ENCODE data around the gene COLGALT1.

The COLGALT1 gene

GRCh38 chr19:17624314-17624991, 69.0 kb downstream of the COLGALT1 start:
- DNase-seq (ENCODE audit: low read depth) = no peak
- TF ChIP-seq CTCF (IDR thresholded peaks at IDR 0.05; ENCODE audit: control insufficient read depth, insufficient read depth, low read depth, low read length, missing control alignments) = no peak
- H3K4me3 ChIP-seq (ENCODE audit: control insufficient read depth, low read depth, low read length) = no peak overlapping the region

DNA sequence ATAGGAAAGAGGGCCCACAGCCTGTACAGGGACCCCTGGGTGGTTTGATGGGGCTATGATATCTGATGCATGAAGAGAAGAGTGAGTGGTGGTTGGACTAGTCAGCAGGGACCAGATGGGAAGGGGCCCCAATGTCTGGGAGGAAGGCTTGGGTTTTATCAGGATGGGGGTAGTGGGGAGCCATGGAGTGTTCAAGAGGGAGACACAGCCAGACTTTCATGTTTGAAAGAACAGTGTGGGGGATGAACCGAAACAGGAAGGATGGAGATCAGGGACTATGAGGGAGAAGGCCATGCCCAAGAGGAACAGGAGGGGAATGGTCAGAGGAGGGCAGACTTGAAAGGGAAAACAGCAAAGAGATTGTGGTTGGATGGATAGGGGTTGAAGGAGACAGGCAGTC, 69.6 kb downstream of the COLGALT1 start:
- no peak overlapping the region for H3K4me3 ChIP-seq (ENCODE audit: control insufficient read depth, low read depth, low read length)
- no peak for DNase-seq (ENCODE audit: low read depth)
- no peak for TF ChIP-seq CTCF (IDR thresholded peaks at IDR 0.05; ENCODE audit: control insufficient read depth, insufficient read depth, low read depth, low read length, missing control alignments)

- DNase-seq (ENCODE audit: low read depth) = no peak
- TF ChIP-seq CTCF (IDR thresholded peaks at IDR 0.05; ENCODE audit: control insufficient read depth, insufficient read depth, low read depth, low read length, missing control alignments) = no peak
- H3K4me3 ChIP-seq (ENCODE audit: control insufficient read depth, low read depth, low read length) = no peak overlapping the region
Observed at GRCh38 chr19:17625980-17626379, 70.5 kb downstream of the COLGALT1 start.

DNA sequence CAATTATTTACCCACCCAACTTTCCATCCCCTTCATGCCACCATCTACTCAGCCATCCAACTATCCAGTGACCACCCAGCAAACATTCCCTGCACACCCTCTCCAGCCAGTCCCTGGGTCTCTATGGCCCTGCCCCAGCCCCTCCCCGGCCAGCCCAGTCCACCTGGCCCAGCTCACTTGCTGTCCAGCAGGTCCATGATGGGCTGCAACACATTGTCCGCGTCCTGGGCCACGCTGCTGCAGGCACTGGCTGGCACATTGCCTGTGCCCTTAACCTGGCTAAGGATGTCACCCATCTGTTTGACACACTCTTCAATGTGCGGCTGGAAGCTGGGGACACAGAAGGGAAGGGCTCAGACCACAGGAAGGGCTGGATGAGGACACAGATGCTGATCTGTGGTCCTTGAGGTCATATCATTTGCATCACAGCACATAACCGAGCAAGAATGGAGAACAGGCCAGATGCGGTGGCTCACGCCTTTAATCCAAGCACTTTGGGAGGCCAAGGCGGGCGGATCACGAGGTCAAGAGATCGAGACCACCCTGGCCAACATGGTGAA, 71.1 kb downstream of the COLGALT1 start:
- TF ChIP-seq CTCF (IDR thresholded peaks at IDR 0.05; ENCODE audit: control insufficient read depth, insufficient read depth, low read depth, low read length, missing control alignments) = no peak
- no peak overlapping the region for H3K4me3 ChIP-seq (ENCODE audit: control insufficient read depth, low read depth, low read length)
- DNase-seq (ENCODE audit: low read depth) = no peak

GRCh38 chr19:17627161-17627560, 71.7 kb downstream of the COLGALT1 start:
- no peak for TF ChIP-seq CTCF (IDR thresholded peaks at IDR 0.05; ENCODE audit: control insufficient read depth, insufficient read depth, low read depth, low read length, missing control alignments)
- H3K4me3 ChIP-seq (ENCODE audit: control insufficient read depth, low read depth, low read length) = no peak overlapping the region
- no peak for DNase-seq (ENCODE audit: low read depth)

- H3K4me3 ChIP-seq (ENCODE audit: control insufficient read depth, low read depth, low read length) = no peak overlapping the region
- TF ChIP-seq CTCF (IDR thresholded peaks at IDR 0.05; ENCODE audit: control insufficient read depth, insufficient read depth, low read depth, low read length, missing control alignments) = no peak
- DNase-seq (ENCODE audit: low read depth) = no peak
Observed at GRCh38 chr19:17627921-17628320, 72.5 kb downstream of the COLGALT1 start.

All from AG09309 (cell line).